GM13976 (cell line): ENCODE results near the gene PDXK.

Experiments
- DNase-seq: peaks from one replicate; pipeline ENCODE4 v3.0.0; 2012; ENCODE audit warnings: low spot score
- CTCF ChIP-seq: IDR thresholded peaks from 2 replicates; pipeline ENCODE4 v1.5.1; 2012; ENCODE audit warnings: borderline replicate concordance, mild to moderate bottlenecking; ENCODE audit not compliant: insufficient read depth; ENCODE audit errors: extremely low read depth, missing control alignments, control extremely low read depth
- in situ Hi-C: fragments of 300-500 bp; cut with MboI; formaldehyde crosslinking; loops from one replicate; pipeline ENCODE4 v1.12.0; 2022; ENCODE audit warnings: low sequenced_read_pairs, mixed read lengths, inconsistent platforms; ENCODE audit not compliant: unreplicated experiment

Gene PDXK

GRCh38 chr21:43763901-43764523, 45.1 kb downstream of the PDXK start:
- TF ChIP-seq CTCF = no peak
- DNase-seq = no peak
- in situ Hi-C loops = no loop called here

GRCh38 chr21:43764576-43765495, 45.9 kb downstream of the PDXK start:
- DNase-seq = no peak
- in situ Hi-C loops = no loop called here
- no peak for TF ChIP-seq CTCF

GRCh38 chr21:43766734-43767497, 48.0 kb downstream of the PDXK start:
- in situ Hi-C loops = no loop called here
- DNase-seq = no peak
- TF ChIP-seq CTCF = no peak

- no peak for TF ChIP-seq CTCF
- in situ Hi-C loops = no loop called here
- no peak for DNase-seq
Measured at GRCh38 chr21:43767498-43767983, 48.6 kb downstream of the PDXK start.

GRCh38 chr21:43767984-43768867, 49.3 kb downstream of the PDXK start:
- TF ChIP-seq CTCF = no peak
- no peak for DNase-seq
- in situ Hi-C loops = no loop called here
